T-helper 1 cell treated with Interleukin-12 subunit alpha and Interleukin-12 subunit beta and Interleukin-4 antibody, amounts not matched to agents 30 μg/mL and 1 μg/mL, for 36 hours (primary cell): ENCODE results near the gene AIG1.
"Not testable (repeated sequence)": the region's sequence is repeated elsewhere in the genome, so short reads cannot be mapped to it uniquely, and the experiment has no call there.

Experiments used
- H3K27ac Mint-ChIP-seq: one replicate; pipeline ENCODE4 v1.8.0; 2021; ENCODE audit warnings: mild to moderate bottlenecking, mixed read lengths
- H3K27me3 Mint-ChIP-seq: one replicate; pipeline ENCODE4 v1.8.0; 2021; ENCODE audit warnings: low read depth, mixed read lengths
- H3K36me3 Mint-ChIP-seq: one replicate; pipeline ENCODE4 v1.8.0; 2021; ENCODE audit warnings: low read depth, mixed read lengths
- H3K4me1 Mint-ChIP-seq: one replicate; pipeline ENCODE4 v1.8.0; 2021; ENCODE audit warnings: low read depth, mixed read lengths
- H3K4me3 Mint-ChIP-seq: one replicate; pipeline ENCODE4 v1.8.0; 2021; ENCODE audit warnings: mild to moderate bottlenecking, moderate library complexity, mixed read lengths
- H3K9me3 Mint-ChIP-seq: one replicate; pipeline ENCODE4 v1.8.0; 2021; ENCODE audit warnings: mixed read lengths

Gene AIG1

GRCh38 chr6:143290206-143290605 lies 229.5 kb downstream of the AIG1 start:
- Mint-ChIP-seq H3K27ac (no peak overlapping the region), H3K4me1 (no peaks in the 10 kb centered on the region), H3K27me3 (no peaks in the 10 kb centered on the region), H3K9me3 (no peaks in the 10 kb centered on the region), H3K4me3 (no peak overlapping the region), H3K36me3 (no peaks in the 10 kb centered on the region)

- H3K27ac Mint-ChIP-seq = no peak overlapping the region
- no peaks in the 10 kb centered on the region for H3K9me3 Mint-ChIP-seq
- H3K36me3 Mint-ChIP-seq = no peaks in the 10 kb centered on the region
- H3K27me3 Mint-ChIP-seq = no peaks in the 10 kb centered on the region
- no peaks in the 10 kb centered on the region for H3K4me1 Mint-ChIP-seq
- H3K4me3 Mint-ChIP-seq = no peak overlapping the region
Measured at GRCh38 chr6:143293523-143293922, 232.8 kb downstream of the AIG1 start.

GRCh38 chr6:143294265-143294860 lies 233.7 kb downstream of the AIG1 start:
- Mint-ChIP-seq H3K36me3 (no peaks in the 10 kb centered on the region), H3K4me3 (no peak overlapping the region), H3K27ac (no peak overlapping the region), H3K9me3 (no peaks in the 10 kb centered on the region), H3K27me3 (no peaks in the 10 kb centered on the region), H3K4me1 (peaks cover 2% of the 10 kb centered on the region)

- Mint-ChIP-seq H3K4me3 (no peak overlapping the region), H3K36me3 (no peaks in the 10 kb centered on the region), H3K9me3 (no peaks in the 10 kb centered on the region), H3K27me3 (no peaks in the 10 kb centered on the region), H3K27ac (no peak overlapping the region), H3K4me1 (peaks cover 2% of the 10 kb centered on the region)
Measured at GRCh38 chr6:143295932-143296331, 235.2 kb downstream of the AIG1 start.

GRCh38 chr6:143298071-143298470 lies 237.4 kb downstream of the AIG1 start:
- no peaks in the 10 kb centered on the region for H3K9me3 Mint-ChIP-seq
- no peaks in the 10 kb centered on the region for H3K27me3 Mint-ChIP-seq
- H3K27ac Mint-ChIP-seq = no peak overlapping the region
- no peak overlapping the region for H3K4me3 Mint-ChIP-seq
- peaks cover 2% of the 10 kb centered on the region for H3K4me1 Mint-ChIP-seq
- no peaks in the 10 kb centered on the region for H3K36me3 Mint-ChIP-seq

GRCh38 chr6:143299253-143300166 lies 238.8 kb downstream of the AIG1 start:
- Mint-ChIP-seq H3K27me3 (no peaks in the 10 kb centered on the region), H3K27ac (no peak overlapping the region), H3K9me3 (no peaks in the 10 kb centered on the region), H3K4me3 (no peak overlapping the region), H3K36me3 (no peaks in the 10 kb centered on the region), H3K4me1 (peaks cover 2% of the 10 kb centered on the region)

- Mint-ChIP-seq H3K27ac (no peak overlapping the region), H3K4me1 (peaks cover 2% of the 10 kb centered on the region), H3K4me3 (no peak overlapping the region), H3K9me3 (no peaks in the 10 kb centered on the region), H3K27me3 (no peaks in the 10 kb centered on the region), H3K36me3 (no peaks in the 10 kb centered on the region)
Measured at GRCh38 chr6:143301188-143301587, 240.5 kb downstream of the AIG1 start.

GRCh38 chr6:143307760-143308159 lies 247.1 kb downstream of the AIG1 start:
- H3K4me3 Mint-ChIP-seq, H3K4me1 Mint-ChIP-seq, H3K27me3 Mint-ChIP-seq, H3K27ac Mint-ChIP-seq, H3K36me3 Mint-ChIP-seq, H3K9me3 Mint-ChIP-seq: not testable (repeated sequence)

GRCh38 chr6:143313163-143313562 lies 252.5 kb downstream of the AIG1 start:
- Mint-ChIP-seq H3K4me1 (no peaks in the 10 kb centered on the region), H3K4me3 (no peak overlapping the region), H3K27ac (no peak overlapping the region), H3K36me3 (no peaks in the 10 kb centered on the region), H3K27me3 (no peaks in the 10 kb centered on the region), H3K9me3 (peaks cover 20% of the 10 kb centered on the region)

- no peaks in the 10 kb centered on the region for H3K27me3 Mint-ChIP-seq
- H3K27ac Mint-ChIP-seq = no peak overlapping the region
- H3K4me1 Mint-ChIP-seq = no peaks in the 10 kb centered on the region
- H3K36me3 Mint-ChIP-seq = no peaks in the 10 kb centered on the region
- peaks cover 6% of the 10 kb centered on the region for H3K9me3 Mint-ChIP-seq
- no peak overlapping the region for H3K4me3 Mint-ChIP-seq
Measured at GRCh38 chr6:143321491-143322086, 260.9 kb downstream of the AIG1 start.

GRCh38 chr6:143322386-143322785 lies 261.7 kb downstream of the AIG1 start:
- no peaks in the 10 kb centered on the region for H3K36me3 Mint-ChIP-seq
- H3K4me3 Mint-ChIP-seq = no peak overlapping the region
- H3K4me1 Mint-ChIP-seq = no peaks in the 10 kb centered on the region
- peaks cover 4% of the 10 kb centered on the region for H3K9me3 Mint-ChIP-seq
- no peaks in the 10 kb centered on the region for H3K27me3 Mint-ChIP-seq
- H3K27ac Mint-ChIP-seq = no peak overlapping the region

GRCh38 chr6:143323729-143324470 lies 263.2 kb downstream of the AIG1 start:
- Mint-ChIP-seq H3K9me3 (peaks cover 4% of the 10 kb centered on the region), H3K4me3 (no peak overlapping the region), H3K4me1 (no peaks in the 10 kb centered on the region), H3K27me3 (no peaks in the 10 kb centered on the region), H3K27ac (no peak overlapping the region), H3K36me3 (no peaks in the 10 kb centered on the region)

GRCh38 chr6:143325379-143326140 lies 264.9 kb downstream of the AIG1 start:
- peaks cover under 1% of the 10 kb centered on the region for H3K9me3 Mint-ChIP-seq
- no peaks in the 10 kb centered on the region for H3K36me3 Mint-ChIP-seq
- no peak overlapping the region for H3K27ac Mint-ChIP-seq

GRCh38 chr6:143328876-143329275 lies 268.2 kb downstream of the AIG1 start:
- Mint-ChIP-seq H3K27ac (no peak overlapping the region), H3K9me3 (peaks cover 4% of the 10 kb centered on the region), H3K27me3 (no peaks in the 10 kb centered on the region), H3K4me3 (no peak overlapping the region), H3K4me1 (no peaks in the 10 kb centered on the region), H3K36me3 (no peaks in the 10 kb centered on the region)

More at GRCh38 chr6:143325379-143326140, 264.9 kb downstream of the AIG1 start:
- Mint-ChIP-seq H3K4me1 (no peaks in the 10 kb centered on the region), H3K27me3 (no peaks in the 10 kb centered on the region), H3K4me3 (no peak overlapping the region)
